B cell (primary cell): ENCODE measurements around the gene TINAG.

Source experiments
- CTCF ChIP-seq: fragments of 200-600 bp; IDR thresholded peaks from one replicate; pipeline ENCODE4 v1.8.0; 2022; ENCODE audit warnings: antibody characterized with exemption, mild to moderate bottlenecking
- EZH2 ChIP-seq: IDR thresholded peaks from 2 replicates; pipeline ENCODE4 v1.6.1; 2012; ENCODE audit warnings: borderline replicate concordance, low read depth, mild to moderate bottlenecking, moderate library complexity, low read length; ENCODE audit not compliant: insufficient read depth, poor library complexity, severe bottlenecking

- TF ChIP-seq CTCF (no peak), EZH2 (no peak)
Measured at GRCh38 chr6:54419885-54420284, 111.6 kb downstream of the TINAG start.
